DOHH2 (cell line): ENCODE measurements around the gene BAZ1A.

Experiments used
- CTCF ChIP-seq: fragments of 200-600 bp; sonication (generic); IDR thresholded peaks from one replicate; pipeline ENCODE4 v1.5.1; 2014; ENCODE audit warnings: antibody characterized with exemption, mild to moderate bottlenecking, low read depth, low read length; ENCODE audit not compliant: poor library complexity, severe bottlenecking
- EZH2phosphoT487 ChIP-seq: fragments of 200-600 bp; sonication (generic); IDR thresholded peaks from 2 replicates; pipeline ENCODE4 v1.6.1; 2017; ENCODE audit warnings: borderline replicate concordance, mild to moderate bottlenecking, antibody characterized with exemption, low read length, moderate library complexity, mixed read lengths

GRCh38 chr14:34766606-34767005 lies 108.6 kb downstream of the BAZ1A start:
- TF ChIP-seq CTCF (no peak), EZH2phosphoT487 (no peak)
